Suprapubic skin (tissue), 4 donors: ENCODE measurements around the gene GULP1.

Experiments used
- CTCF ChIP-seq, 2 donors: fragments of 200-600 bp in 1 of 2; fragments of 450-650 bp in 1 of 2; sonication (generic) in 1 of 2; IDR thresholded peaks; one replicate each; pipeline ENCODE4 v1.5.1; 2016 to 2019; ENCODE audit warnings: antibody characterized with exemption in 2 of 2, mild to moderate bottlenecking in 1 of 2, moderate library complexity in 1 of 2
- EP300 ChIP-seq: sonication (generic); formaldehyde crosslinking; IDR thresholded peaks from one replicate; pipeline ENCODE4 v1.6.1; 2017; ENCODE audit warnings: antibody characterized with exemption
- POLR2A ChIP-seq, 2 donors: fragments of 450-650 bp; IDR thresholded peaks; one replicate each; pipeline ENCODE4 v1.6.1; 2017; ENCODE audit warnings: antibody characterized with exemption in 2 of 2, mild to moderate bottlenecking in 2 of 2, moderate library complexity in 2 of 2
- POLR2AphosphoS5 ChIP-seq, 3 donors: sonication (generic); formaldehyde crosslinking; IDR thresholded peaks; one replicate each; pipeline ENCODE4 v1.6.1; 2017; ENCODE audit warnings: antibody characterized with exemption in 3 of 3

- TF ChIP-seq CTCF (IDR thresholded peaks at IDR 0.05) (no peak), POLR2AphosphoS5 (IDR thresholded peaks at IDR 0.05) (no peak), EP300 (no peak), POLR2A (IDR thresholded peaks at IDR 0.05) (no peak)
These were observed 260.0 kb downstream of the GULP1 start for GRCh38 chr2:188551671-188552070.
